Fibroblast of skin of right biceps (primary cell): ENCODE data around the gene SEC24C.

ENCODE experiments used
- DNase-seq: peaks from one replicate; pipeline ENCODE4 v3.0.0-alpha.2; 2013

SEC24C gene

DNA sequence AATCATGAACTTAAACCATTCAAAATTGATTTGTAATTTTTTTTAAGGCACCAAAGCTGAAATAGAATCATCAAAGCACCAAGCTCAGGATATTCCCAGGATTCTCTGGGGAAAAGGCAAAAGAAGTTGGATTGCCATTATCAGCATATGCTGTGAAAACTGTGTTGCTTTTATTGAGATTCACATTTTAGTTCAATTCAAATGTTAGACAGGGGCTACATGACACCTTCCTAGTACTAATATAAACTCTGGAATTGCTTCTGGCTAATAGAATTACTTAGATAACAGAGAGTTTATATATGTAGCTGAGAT, 71.5 kb downstream of the SEC24C start:
- no peak for DNase-seq

DNA sequence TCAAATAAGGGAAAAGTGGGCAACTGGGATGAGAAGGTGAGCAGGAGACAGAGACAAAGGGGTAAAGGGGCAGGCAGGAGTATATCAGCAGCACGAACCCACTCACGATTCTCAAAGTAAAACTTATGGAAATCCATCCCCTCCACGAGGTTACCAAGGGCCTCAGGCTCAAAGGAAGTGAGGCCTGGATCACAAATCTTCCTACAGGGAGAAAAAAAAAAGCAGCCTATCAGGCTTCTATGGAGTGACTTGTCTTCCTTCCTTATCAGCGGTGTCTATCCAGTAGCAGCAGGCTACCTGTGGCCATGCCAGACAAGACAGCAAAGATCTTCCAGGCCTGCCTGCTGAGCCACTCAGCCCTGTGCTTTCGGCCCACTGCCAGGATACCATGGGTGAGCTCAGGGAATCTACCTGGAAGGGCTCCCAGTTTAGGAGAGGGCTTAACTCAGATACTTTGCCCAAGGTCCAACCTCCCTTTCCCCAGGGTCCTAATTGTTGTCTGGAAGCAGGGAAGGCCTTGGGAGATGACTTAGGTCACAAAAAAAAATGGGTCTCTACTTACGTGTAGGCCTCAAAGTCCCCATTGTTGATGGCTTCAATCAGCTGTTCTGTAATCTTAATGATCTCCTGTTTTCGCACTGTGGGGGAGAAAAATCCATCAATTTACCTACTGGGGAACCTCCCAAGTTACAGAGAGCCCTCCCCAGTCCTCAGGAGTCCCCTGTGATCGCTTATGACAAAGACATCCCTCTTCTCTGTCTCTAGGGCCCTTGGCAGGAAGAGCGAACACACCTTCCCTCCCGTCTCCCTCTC, 73.0 kb downstream of the SEC24C start:
- DNase-seq, result no peak

DNA sequence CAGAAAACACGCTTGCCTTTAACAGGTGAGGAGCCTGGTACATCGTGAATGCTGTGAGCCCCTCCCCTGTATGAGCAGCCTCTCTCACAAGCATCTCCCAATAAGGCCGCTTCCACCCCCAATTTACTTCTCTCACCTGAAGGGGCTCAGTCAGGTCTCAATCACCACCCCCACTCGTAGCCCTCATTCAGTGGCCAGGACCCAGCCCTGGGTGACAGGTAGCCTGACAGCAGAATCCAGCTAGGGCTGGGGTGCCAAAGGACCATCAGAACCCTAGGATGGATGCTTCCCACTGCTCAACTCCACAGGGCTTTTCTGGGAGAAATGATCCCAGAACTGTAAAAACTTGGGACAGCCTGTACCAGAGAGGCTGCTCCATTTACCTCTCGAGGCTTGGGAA, 73.7 kb downstream of the SEC24C start:
- DNase-seq, result no peak

DNA sequence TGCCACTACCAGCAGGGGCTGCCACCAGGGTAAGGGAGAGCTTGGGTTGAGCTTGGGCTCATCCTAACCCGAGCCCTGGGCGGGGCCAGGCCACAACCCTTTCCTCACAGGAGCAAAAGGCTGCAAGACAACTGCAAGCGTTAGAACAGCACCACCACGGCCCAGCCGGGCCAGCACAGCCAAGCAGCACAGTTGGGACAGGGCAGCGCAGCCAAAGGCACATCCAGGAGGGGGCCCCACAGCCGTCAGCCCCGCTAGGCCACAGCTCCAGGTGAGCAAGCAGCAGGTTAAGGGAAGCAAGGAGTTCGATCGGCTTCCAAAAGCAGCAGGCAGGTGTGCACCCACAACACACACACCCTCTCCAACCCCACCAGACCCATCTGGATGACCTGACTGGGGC, 74.2 kb downstream of the SEC24C start:
- DNase-seq, result no peak

DNA sequence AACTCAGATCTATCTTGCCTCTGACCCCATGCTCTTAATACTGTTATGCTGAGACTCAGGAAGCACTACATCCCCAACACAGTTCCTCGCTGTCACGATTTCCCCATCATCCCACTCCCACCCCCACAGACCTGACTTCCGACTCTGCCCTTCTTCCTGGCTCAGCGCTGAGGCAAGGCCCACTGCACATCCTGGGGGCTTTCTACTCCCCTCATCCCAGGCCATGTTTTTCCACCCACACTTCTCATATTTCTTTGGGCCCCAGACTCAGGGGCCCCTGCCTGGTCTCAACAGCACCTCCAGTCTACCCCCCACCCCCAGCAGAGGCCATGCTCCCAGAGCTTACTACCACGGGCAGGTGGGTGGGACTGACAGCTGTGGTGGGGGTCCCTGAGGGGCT, 74.9 kb downstream of the SEC24C start:
- DNase-seq, result no peak

DNA sequence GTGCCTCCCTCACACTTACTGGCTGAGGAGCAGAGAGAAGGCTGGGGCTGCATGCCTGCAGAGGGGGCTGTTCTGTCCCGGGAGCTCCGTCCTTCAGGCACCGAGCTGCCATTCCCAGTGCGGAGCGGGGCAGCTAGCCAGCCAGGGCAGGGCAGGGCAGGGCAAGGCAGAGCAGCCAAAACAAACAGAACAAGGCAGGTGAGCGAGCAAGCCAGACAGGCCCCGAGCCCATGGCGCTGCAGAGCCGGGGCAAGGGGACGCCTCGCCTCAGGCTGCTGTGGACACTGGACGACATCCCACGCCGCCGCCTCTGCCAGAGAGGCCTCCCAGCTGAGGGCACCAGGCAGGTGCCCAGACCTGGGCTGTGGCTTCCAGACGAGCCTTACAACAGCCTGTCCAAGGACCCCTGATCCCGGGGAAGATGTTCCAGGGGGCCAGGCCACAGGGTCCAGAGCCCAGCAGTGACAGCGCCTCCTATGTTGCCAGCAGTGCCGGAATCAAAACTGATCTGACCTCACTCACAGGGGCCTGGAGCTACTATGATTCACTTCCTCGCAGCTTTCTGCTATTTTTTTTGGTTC, 75.4 kb downstream of the SEC24C start:
- no peak for DNase-seq
